ENCODE measurements around the gene IL1F10.
A peak's percentile ranks its signal among the peaks of the same experiment; 100 is the strongest.

DNA sequence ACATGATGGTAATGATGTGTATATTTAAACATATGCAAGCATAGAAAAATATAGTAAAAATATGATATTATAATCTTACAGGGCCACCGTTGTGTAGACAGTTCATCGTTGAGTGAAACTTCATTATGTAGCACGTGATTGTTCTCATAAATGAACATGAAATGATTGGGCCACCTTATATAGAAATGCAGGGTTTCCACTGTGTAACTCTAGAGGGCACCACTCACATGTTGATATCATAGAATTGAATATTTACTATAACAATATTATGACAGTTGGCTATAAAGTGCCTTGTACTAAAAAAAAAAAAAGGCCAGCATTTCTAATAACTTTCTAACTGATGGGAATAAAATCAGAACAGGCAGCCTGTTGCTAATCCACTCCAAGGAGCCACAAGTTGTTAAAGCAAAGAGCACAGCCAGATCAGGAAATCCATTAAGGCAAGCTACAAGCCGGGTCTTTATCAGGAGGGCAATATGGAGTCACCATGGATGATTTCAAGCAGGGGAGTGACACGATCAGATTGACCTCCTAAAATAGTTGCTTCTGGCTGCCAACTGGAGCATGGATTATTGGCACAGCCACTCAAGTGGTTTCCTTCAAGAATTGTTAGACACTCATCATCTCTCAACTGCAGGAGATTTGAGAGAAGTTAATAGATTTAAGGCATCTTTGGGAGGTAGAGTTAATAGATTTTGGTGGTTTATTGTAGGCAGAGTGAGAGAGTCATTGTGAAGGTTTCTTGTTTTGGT, 16.7 kb downstream of the IL1F10 start:
- TF ChIP-seq, protein P1, sequence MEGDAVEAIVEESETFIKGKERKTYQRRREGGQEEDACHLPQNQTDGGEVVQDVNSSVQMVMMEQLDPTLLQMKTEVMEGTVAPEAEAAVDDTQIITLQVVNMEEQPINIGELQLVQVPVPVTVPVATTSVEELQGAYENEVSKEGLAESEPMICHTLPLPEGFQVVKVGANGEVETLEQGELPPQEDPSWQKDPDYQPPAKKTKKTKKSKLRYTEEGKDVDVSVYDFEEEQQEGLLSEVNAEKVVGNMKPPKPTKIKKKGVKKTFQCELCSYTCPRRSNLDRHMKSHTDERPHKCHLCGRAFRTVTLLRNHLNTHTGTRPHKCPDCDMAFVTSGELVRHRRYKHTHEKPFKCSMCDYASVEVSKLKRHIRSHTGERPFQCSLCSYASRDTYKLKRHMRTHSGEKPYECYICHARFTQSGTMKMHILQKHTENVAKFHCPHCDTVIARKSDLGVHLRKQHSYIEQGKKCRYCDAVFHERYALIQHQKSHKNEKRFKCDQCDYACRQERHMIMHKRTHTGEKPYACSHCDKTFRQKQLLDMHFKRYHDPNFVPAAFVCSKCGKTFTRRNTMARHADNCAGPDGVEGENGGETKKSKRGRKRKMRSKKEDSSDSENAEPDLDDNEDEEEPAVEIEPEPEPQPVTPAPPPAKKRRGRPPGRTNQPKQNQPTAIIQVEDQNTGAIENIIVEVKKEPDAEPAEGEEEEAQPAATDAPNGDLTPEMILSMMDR (IDR thresholded peaks at IDR 0.05): peak; percentile 37
- TF ChIP-seq EZH2phosphoT487 (IDR thresholded peaks at IDR 0.05): no peak
